GM18511 (cell line): ENCODE measurements around the gene STXBP4.

Source experiments
- ATAC-seq: cut with Tn5 transposase; IDR thresholded peaks from one replicate; pipeline ENCODE4 v1.9.1; 2021; ENCODE audit warnings: mild to moderate bottlenecking, moderate library complexity; ENCODE audit not compliant: unreplicated experiment

Gene STXBP4

GRCh38 chr17:55215711-55216110 lies 247.1 kb downstream of the STXBP4 start:
- ATAC-seq, result no peak

GRCh38 chr17:55216888-55217287 lies 248.3 kb downstream of the STXBP4 start:
- no peak for ATAC-seq

DNA sequence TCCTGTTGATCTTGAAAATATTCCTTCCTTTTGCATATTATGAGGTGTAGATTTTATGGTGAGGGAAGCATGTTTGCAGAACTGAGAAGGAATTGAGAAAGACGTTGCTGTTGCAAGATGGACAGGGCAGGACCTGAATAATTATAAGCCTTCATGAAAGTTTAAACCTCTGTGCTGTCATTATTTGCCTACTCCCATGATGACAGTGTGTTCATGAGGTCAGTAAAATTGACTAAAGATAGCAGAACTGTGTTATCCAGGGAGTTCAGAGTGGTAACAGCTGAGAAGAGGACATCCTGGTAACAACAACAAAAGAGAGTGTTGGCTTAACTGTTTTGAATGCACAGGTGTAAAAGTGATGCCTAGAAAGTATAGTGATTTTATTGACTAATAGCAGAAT lies 250.9 kb downstream of the STXBP4 start:
- no peak for ATAC-seq

GRCh38 chr17:55219934-55220333 lies 251.4 kb downstream of the STXBP4 start:
- ATAC-seq, result no peak
